Mesothelial cell of epicardium (in vitro differentiated cells): ENCODE data around the gene SPAAR. TPM values are rescaled to one million over a fixed set of nuclear protein-coding genes. Genes with fewer than 3 reads are reported as not detected.

Experiments used
- DNase-seq, 2 experiments: peaks; one replicate each; pipeline ENCODE4 v3.0.0; 2021; ENCODE audit warnings: low spot score in 2 of 2; ENCODE audit not compliant: unreplicated experiment in 2 of 2
- H3K27ac Mint-ChIP-seq: 2 replicates; pipeline ENCODE4 v1.8.0; 2021; ENCODE audit warnings: mixed read lengths
- H3K27me3 Mint-ChIP-seq: 2 replicates; pipeline ENCODE4 v1.8.0; 2021; ENCODE audit warnings: low read depth, mixed read lengths
- H3K36me3 Mint-ChIP-seq: 2 replicates; pipeline ENCODE4 v1.8.0; 2021; ENCODE audit warnings: mixed read lengths
- H3K4me1 Mint-ChIP-seq: 2 replicates; pipeline ENCODE4 v1.8.0; 2021; ENCODE audit warnings: mixed read lengths
- H3K4me3 Mint-ChIP-seq: 2 replicates; pipeline ENCODE4 v1.8.0; 2021; ENCODE audit warnings: mild to moderate bottlenecking, moderate library complexity, mixed read lengths
- H3K9me3 Mint-ChIP-seq: 2 replicates; pipeline ENCODE4 v1.8.0; 2021; ENCODE audit warnings: mixed read lengths
- total RNA-seq: library from RNA; stranded (reverse); gene quantifications from 3 replicates; pipeline ENCODE4 v1.2.1, GENCODE V29; 2021
- TF ChIP-seq, protein P1 (sequence below): fragments of 200-600 bp; sonication (generic); IDR thresholded peaks from one replicate; pipeline ENCODE4 v1.5.0; 2021; ENCODE audit warnings: antibody characterized with exemption; ENCODE audit not compliant: unreplicated experiment

Gene SPAAR
- total RNA-seq, 1 donor from 2014 or later: 0.47 TPM

GRCh38 chr9:35920051-35920620 is 10.8 kb downstream of the SPAAR start:
- TF ChIP-seq, protein P1, sequence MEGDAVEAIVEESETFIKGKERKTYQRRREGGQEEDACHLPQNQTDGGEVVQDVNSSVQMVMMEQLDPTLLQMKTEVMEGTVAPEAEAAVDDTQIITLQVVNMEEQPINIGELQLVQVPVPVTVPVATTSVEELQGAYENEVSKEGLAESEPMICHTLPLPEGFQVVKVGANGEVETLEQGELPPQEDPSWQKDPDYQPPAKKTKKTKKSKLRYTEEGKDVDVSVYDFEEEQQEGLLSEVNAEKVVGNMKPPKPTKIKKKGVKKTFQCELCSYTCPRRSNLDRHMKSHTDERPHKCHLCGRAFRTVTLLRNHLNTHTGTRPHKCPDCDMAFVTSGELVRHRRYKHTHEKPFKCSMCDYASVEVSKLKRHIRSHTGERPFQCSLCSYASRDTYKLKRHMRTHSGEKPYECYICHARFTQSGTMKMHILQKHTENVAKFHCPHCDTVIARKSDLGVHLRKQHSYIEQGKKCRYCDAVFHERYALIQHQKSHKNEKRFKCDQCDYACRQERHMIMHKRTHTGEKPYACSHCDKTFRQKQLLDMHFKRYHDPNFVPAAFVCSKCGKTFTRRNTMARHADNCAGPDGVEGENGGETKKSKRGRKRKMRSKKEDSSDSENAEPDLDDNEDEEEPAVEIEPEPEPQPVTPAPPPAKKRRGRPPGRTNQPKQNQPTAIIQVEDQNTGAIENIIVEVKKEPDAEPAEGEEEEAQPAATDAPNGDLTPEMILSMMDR: no peak
- DNase-seq: no peak
- H3K9me3 Mint-ChIP-seq: no peaks in the 10 kb centered on the region
- no peak overlapping the region for H3K4me3 Mint-ChIP-seq
- H3K36me3 Mint-ChIP-seq: no peaks in the 10 kb centered on the region
- peak overlapping the region; percentile 24 for H3K27ac Mint-ChIP-seq
- no peaks in the 10 kb centered on the region for H3K27me3 Mint-ChIP-seq
- peaks cover 18% of the 10 kb centered on the region for H3K4me1 Mint-ChIP-seq

DNA sequence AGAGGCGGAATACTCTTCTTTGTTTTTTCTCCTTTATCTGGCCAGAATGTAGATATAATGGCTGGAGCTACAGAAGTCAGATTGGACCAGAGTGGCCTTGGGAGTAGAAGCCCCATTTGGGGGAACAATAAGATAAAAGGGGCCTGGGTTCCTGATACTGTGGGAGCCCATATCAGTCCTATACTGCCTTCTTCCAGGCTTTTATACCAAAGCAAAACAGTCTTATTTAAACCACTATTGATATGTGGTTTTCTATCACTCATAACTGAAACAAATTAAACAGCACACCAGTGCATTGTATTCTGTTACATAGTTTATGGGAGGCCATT is 14.3 kb downstream of the SPAAR start:
- Mint-ChIP-seq H3K9me3 (no peaks in the 10 kb centered on the region), H3K4me3 (no peak overlapping the region), H3K36me3 (no peaks in the 10 kb centered on the region), H3K27me3 (peaks cover 5% of the 10 kb centered on the region), H3K4me1 (peaks cover 18% of the 10 kb centered on the region), H3K27ac (no peak overlapping the region)
- no peak for DNase-seq
- TF ChIP-seq, protein P1: no peak

DNA sequence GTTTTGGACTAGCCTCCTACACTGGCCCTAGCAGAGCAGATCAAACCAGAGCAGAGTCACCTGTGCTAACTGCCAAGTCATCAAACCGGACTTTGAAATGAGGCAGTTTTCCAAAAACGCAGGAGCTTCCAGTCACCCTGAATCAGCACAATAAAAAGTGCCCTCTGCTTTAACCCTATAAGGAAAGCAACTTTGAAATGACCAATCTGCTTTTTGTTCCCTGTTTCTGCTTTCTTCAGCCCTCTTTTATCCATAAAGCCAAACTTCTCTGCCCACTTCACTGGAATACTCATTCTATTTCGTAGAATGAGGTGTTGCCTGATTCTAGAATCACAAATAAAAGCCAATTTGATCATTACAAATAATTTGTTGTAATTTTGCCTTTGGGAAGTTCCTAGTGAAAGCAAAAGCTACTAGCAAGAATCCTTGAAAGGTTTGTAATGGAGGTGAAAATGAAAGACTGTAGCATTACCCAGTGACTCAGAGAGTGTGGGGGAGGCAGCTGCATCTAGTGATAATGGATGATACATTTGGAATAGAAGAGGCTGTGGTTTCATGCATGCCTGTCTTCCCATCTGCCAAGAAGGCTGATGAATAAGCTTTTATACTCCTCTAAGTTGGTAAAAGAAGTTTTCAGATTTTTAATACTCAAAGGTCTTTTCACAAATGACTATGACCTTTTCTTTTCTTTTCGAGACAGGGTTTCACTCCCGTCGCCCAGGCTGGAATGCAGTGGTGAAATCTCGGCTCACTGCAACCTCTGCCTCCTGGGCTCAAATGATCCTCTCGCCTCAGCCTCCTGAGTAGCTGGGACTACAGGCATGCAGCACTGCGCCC is 14.9 kb downstream of the SPAAR start:
- H3K27ac Mint-ChIP-seq: peak overlapping the region; percentile 79
- no peak for DNase-seq
- H3K4me3 Mint-ChIP-seq: no peak overlapping the region
- peaks cover 17% of the 10 kb centered on the region for H3K4me1 Mint-ChIP-seq
- H3K36me3 Mint-ChIP-seq: no peaks in the 10 kb centered on the region
- TF ChIP-seq, protein P1: no peak
- no peaks in the 10 kb centered on the region for H3K9me3 Mint-ChIP-seq
- peaks cover 10% of the 10 kb centered on the region for H3K27me3 Mint-ChIP-seq

- H3K27me3 Mint-ChIP-seq: peaks cover 34% of the 10 kb centered on the region
- H3K4me3 Mint-ChIP-seq: no peak overlapping the region
- no peak for DNase-seq
- TF ChIP-seq, protein P1: no peak
- H3K9me3 Mint-ChIP-seq: no peaks in the 10 kb centered on the region
- no peaks in the 10 kb centered on the region for H3K36me3 Mint-ChIP-seq
- peaks cover 8% of the 10 kb centered on the region for H3K4me1 Mint-ChIP-seq
- no peak overlapping the region for H3K27ac Mint-ChIP-seq
Observed at GRCh38 chr9:35928591-35929452, 19.5 kb downstream of the SPAAR start.

GRCh38 chr9:35929453-35929718 is 20.1 kb downstream of the SPAAR start:
- no peak overlapping the region for H3K27ac Mint-ChIP-seq
- no peak overlapping the region for H3K4me3 Mint-ChIP-seq
- peaks cover 3% of the 10 kb centered on the region for H3K4me1 Mint-ChIP-seq

More at GRCh38 chr9:35929453-35929718, 20.1 kb downstream of the SPAAR start:
- no peaks in the 10 kb centered on the region for H3K9me3 Mint-ChIP-seq
- no peaks in the 10 kb centered on the region for H3K36me3 Mint-ChIP-seq
- H3K27me3 Mint-ChIP-seq: peaks cover 34% of the 10 kb centered on the region
- TF ChIP-seq, protein P1: no peak
- DNase-seq: no peak
